ENCODE results near the gene MYOD1. TPM values are rescaled to one million over a fixed set of nuclear protein-coding genes. Genes with fewer than 3 reads are reported as not detected.

MYOD1 gene
- total and polyA plus RNA-seq, 9 of the 15 experiments (the other 6 are each of a cell fraction or from before 2014, with no cell fraction given): not detected

DNA sequence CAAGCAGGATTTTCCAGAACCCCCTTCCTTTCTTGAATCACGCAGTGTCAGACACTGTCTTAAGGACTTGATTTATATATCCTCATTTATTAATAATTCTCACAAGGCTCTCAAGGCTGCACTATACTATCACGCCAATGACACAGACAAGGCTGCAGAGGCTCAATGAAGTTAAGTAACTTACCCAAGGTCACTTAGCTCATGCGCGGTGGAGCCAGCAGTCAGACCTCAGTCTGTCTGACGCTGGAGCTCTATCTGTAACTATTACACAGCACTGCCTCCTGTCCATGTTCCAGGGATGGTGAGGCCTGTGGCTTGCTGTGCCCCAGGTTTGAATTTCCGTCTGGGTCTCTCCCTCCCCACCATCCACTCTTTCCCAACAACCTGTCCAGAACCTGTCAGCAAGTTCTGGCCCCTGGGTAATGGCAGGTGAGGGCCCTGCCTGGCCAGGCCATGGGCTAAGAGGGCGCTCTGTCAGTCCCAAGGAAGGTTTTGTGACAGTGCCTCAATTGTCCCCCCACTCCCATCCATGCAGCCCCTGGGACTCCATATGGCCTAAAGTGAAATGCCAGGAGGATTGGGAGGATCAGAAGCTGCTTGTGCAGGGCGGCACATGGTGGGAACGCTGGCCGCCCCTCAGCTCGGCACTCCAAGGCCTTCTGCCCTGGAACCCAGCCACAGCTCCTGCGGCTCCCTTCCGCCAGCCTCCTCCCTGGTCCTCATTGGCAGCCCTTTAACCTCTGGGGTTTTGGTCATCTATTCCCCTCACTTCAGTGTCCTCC lies 23.8 kb downstream of the MYOD1 start:
- Histone ChIP-seq H3K9ac (ENCODE audit: insufficient read depth in 1 of 2, low read depth in 2 of 2, low read length in 2 of 2) (peak overlapping the region in 1 of 2 experiments; percentile 32; a peak in 1 of 4 replicates), H4K20me1 (replicated peaks; ENCODE audit: control insufficient read depth, insufficient read depth, low read length) (peaks cover 20% of the 10 kb centered on the region; the same call in 1 of the 2 replicates), H3K9me3 (replicated peaks; ENCODE audit: control insufficient read depth, insufficient read depth, low read depth, low read length) (no peaks in the 10 kb centered on the region), H3K4me3 (no peak overlapping the region), H3K27me3 (ENCODE audit: control insufficient read depth in 2 of 2, insufficient read depth in 2 of 2, low read length in 2 of 2) (peaks cover 12 to 82% of the 10 kb centered on the region in 2 experiments; a peak in 4 of 5 replicates), H3K4me1 (replicated peaks in 1 of 2; ENCODE audit: control insufficient read depth in 2 of 2, insufficient read depth in 2 of 2, low read length in 2 of 2) (peaks cover 0 to 5% of the 10 kb centered on the region in 2 experiments; a peak in 2 of 5 replicates), H3K27ac (ENCODE audit: extremely low read depth, low read depth, low read length) (no peak overlapping the region), H3K79me2 (ENCODE audit: control insufficient read depth, insufficient read depth, low read length) (no peaks in the 10 kb centered on the region), H2AFZ (ENCODE audit: low read depth, low read length) (no peak overlapping the region), H3K36me3 (ENCODE audit: control insufficient read depth, insufficient read depth, low read length) (no peaks in the 10 kb centered on the region), H3K4me2 (ENCODE audit: insufficient read depth, low read length) (no peak overlapping the region), H3K9me1 (ENCODE audit: control insufficient read depth, insufficient read depth, low read length) (no peaks in the 10 kb centered on the region)
- no TSS peak for BruUV-seq (replicated peaks)
- TF ChIP-seq, protein P1, sequence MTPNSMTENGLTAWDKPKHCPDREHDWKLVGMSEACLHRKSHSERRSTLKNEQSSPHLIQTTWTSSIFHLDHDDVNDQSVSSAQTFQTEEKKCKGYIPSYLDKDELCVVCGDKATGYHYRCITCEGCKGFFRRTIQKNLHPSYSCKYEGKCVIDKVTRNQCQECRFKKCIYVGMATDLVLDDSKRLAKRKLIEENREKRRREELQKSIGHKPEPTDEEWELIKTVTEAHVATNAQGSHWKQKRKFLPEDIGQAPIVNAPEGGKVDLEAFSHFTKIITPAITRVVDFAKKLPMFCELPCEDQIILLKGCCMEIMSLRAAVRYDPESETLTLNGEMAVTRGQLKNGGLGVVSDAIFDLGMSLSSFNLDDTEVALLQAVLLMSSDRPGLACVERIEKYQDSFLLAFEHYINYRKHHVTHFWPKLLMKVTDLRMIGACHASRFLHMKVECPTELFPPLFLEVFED (CRISPR knock-in tag; conservative IDR thresholded peaks at IDR 0.05): no peak
- peak; percentile 31 to 37; a peak in 2 of 4 replicates for TF ChIP-seq NRF1 (conservative IDR thresholded peaks at IDR 0.05 in 1 of 2, IDR thresholded peaks at IDR 0.05 in 1 of 2)
- no peak for DNase-seq (ENCODE audit: extremely low read depth in 1 of 4, low spot score in 3 of 4)
- no peak for FAIRE-seq
- in situ Hi-C loops (cut with MboI) (no loop called here), intact Hi-C loops (cut with micrococcal nuclease) (no loop called here)
- POLR2A ChIA-PET: interaction anchor here (0.6 to 1.3 kb wide), 3 partner anchors 12 to 119 kb away, joined by 3 to 4 read pairs (median 3); no protein-coding TSS in a partner anchor
- CTCF ChIA-PET (ENCODE audit: low intra/inter-chr PET ratio): no interaction called here
- WGBS (ENCODE audit: insufficient coverage, low coverage, missing lambda C conversion rate): 4% methylated on average over 13 of the region's 13 CpGs
- no peak for ATAC-seq
